GM08714 (cell line): ENCODE data around the gene AGTRAP.

Experiments used
- H3K4me3 ChIP-seq: fragments of 200-500 bp; sonication (Bioruptor generic); 2 replicates; pipeline ENCODE4 v1.5.1; 2014; ENCODE audit warnings: mild to moderate bottlenecking, low read length, inconsistent platforms
- ZNF274 ChIP-seq: IDR thresholded peaks from 2 replicates; pipeline ENCODE4 v1.6.1; 2012; ENCODE audit warnings: mild to moderate bottlenecking, low read depth, low read length

AGTRAP gene

GRCh38 chr1:11795238-11795890 lies 59.4 kb downstream of the AGTRAP start:
- TF ChIP-seq ZNF274: no peak
- no peak overlapping the region for H3K4me3 ChIP-seq

GRCh38 chr1:11796036-11796828 lies 60.3 kb downstream of the AGTRAP start:
- TF ChIP-seq ZNF274: no peak
- no peak overlapping the region for H3K4me3 ChIP-seq

GRCh38 chr1:11797525-11798216 lies 61.7 kb downstream of the AGTRAP start:
- TF ChIP-seq ZNF274: no peak
- no peak overlapping the region for H3K4me3 ChIP-seq

GRCh38 chr1:11799099-11799498 lies 63.2 kb downstream of the AGTRAP start:
- no peak overlapping the region for H3K4me3 ChIP-seq
- TF ChIP-seq ZNF274: no peak

GRCh38 chr1:11799896-11800295 lies 64.0 kb downstream of the AGTRAP start:
- no peak overlapping the region for H3K4me3 ChIP-seq
- TF ChIP-seq ZNF274: no peak

- no peak overlapping the region for H3K4me3 ChIP-seq
- TF ChIP-seq ZNF274: no peak
Observed at GRCh38 chr1:11800391-11800755, 64.4 kb downstream of the AGTRAP start.
